Ishikawa (cell line): ENCODE data around the gene PJA2.

Experiments
- RAD21 ChIP-seq: IDR thresholded peaks from 2 replicates; pipeline ENCODE4 v1.6.1; 2012; ENCODE audit warnings: low read depth
- TCF12 ChIP-seq: IDR thresholded peaks from 2 replicates; pipeline ENCODE4 v1.6.1; 2012; ENCODE audit warnings: low read depth
- TF ChIP-seq, protein P1 (sequence below): IDR thresholded peaks from 2 replicates; pipeline ENCODE4 v1.6.1; 2012

DNA sequence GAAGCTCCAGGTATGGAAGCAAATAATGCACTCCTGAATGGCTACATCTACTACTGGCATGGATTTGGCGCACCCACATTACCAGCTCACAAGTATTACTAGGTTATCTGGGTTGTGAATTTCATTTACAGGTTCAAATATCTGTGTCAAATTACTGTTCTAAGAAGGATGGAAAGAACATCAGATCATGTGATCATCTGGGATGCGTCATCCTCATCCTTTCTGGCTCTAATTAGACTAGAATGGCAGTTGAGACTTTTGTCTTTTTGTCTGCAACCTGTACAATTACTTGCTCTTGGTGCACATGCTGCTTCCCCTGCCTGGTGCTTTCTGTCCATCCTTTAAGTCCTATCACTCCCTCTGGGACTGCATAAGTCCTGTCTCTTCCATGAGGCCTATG is 64.1 kb downstream of the PJA2 start:
- TF ChIP-seq RAD21 = no peak
- TF ChIP-seq, protein P1, sequence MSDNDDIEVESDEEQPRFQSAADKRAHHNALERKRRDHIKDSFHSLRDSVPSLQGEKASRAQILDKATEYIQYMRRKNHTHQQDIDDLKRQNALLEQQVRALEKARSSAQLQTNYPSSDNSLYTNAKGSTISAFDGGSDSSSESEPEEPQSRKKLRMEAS = no peak
- no peak for TF ChIP-seq TCF12
